GM06990 (cell line): Measurements from ENCODE around the gene GJD3.

Source experiments
- DNase-seq: peaks from one replicate; pipeline ENCODE4 v3.0.0-alpha.2; 2011; ENCODE audit not compliant: insufficient read length; ENCODE audit errors: extremely low read depth
- H3K27me3 ChIP-seq: replicated peaks from 2 replicates; pipeline ENCODE4 v1.6.0; 2011; ENCODE audit warnings: low read length; ENCODE audit not compliant: control insufficient read depth, insufficient read depth
- H3K36me3 ChIP-seq: 2 replicates; pipeline ENCODE4 v1.5.1; 2011; ENCODE audit warnings: low read length; ENCODE audit not compliant: control insufficient read depth, insufficient read depth
- H3K4me3 ChIP-seq: replicated peaks from 2 replicates; pipeline ENCODE4 v1.5.1; 2011; ENCODE audit warnings: low read depth, mild to moderate bottlenecking, control low read depth, low read length
- CTCF ChIP-seq: IDR thresholded peaks from 2 replicates; pipeline ENCODE4 v1.5.1; 2011; ENCODE audit warnings: low read length, control low read depth, mild to moderate bottlenecking, inconsistent platforms; ENCODE audit not compliant: insufficient read depth, poor library complexity, severe bottlenecking

The GJD3 gene

DNA sequence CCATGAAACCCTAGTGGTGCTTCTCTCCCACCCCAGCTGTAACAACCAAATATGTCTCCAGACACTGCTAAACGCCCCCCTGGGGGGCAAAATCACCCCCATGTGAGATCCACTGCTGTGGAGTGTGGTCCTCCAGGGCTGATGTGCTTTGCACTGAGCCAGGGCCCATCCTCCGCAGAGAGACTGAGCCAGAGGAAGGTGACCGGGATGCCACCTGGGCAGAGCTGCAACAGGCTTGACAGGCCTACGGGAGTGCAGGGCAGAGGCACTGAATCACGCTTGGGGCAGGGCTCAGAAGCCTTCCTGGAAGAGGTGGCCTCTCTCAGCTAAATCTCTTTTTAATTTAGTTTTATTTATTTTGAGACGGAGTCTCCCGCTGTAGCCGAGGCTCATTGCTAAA is 4.4 kb downstream of the GJD3 start:
- Histone ChIP-seq H3K4me3 (no peak overlapping the region), H3K27me3 (no peaks in the 10 kb centered on the region; the same call in 1 of the 2 replicates)
- TF ChIP-seq CTCF = no peak

DNA sequence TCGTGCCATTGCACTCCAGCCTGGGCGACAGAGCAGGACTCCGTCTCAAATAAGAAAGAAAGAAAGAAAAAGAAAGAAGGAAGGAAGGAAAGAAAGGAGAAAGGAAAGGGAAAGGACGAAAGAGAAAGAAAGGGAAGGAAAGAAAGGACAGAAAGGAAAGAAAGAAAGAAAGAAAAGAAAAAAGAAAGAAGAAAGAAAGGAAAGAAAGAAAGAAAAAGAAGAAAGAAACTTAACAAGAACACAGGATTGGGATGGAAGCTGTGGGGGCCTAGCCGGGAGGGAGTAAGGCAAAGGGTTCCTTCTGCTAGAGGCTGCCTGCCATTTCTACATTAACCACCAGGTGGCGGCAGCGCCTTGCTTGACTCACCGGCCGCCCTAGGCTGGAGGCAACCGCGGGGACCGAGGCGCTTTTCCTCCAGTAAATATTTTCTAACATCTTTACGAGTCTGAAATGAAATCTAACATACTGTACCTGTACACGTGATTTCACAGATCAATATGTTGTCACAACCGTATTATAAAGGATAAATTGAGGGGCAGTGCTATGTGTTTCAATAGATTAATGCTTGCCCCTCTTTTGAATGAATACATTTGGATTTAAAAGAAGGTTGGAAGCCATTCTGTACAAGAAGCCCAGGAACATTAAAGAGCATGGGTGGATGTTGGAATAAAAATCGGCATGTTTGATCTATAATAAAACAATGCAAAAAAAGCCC is 6.1 kb downstream of the GJD3 start:
- H3K4me3 ChIP-seq = no peak overlapping the region
- H3K36me3 ChIP-seq = peaks cover 15% of the 10 kb centered on the region
- no peak for DNase-seq
- TF ChIP-seq CTCF = peak; percentile 94
- H3K27me3 ChIP-seq = no peaks in the 10 kb centered on the region; the same call in 1 of the 2 replicates

More for the DNA sequence above, 4.4 kb downstream of the GJD3 start:
- peaks cover 10% of the 10 kb centered on the region for H3K36me3 ChIP-seq
- no peak for DNase-seq

- Histone ChIP-seq H3K27me3 (no peaks in the 10 kb centered on the region; the same call in 1 of the 2 replicates), H3K4me3 (no peak overlapping the region), H3K36me3 (peaks cover 20% of the 10 kb centered on the region)
- TF ChIP-seq CTCF = no peak
- no peak for DNase-seq
Measured at GRCh38 chr17:40356990-40357881, 7.3 kb downstream of the GJD3 start.

DNA sequence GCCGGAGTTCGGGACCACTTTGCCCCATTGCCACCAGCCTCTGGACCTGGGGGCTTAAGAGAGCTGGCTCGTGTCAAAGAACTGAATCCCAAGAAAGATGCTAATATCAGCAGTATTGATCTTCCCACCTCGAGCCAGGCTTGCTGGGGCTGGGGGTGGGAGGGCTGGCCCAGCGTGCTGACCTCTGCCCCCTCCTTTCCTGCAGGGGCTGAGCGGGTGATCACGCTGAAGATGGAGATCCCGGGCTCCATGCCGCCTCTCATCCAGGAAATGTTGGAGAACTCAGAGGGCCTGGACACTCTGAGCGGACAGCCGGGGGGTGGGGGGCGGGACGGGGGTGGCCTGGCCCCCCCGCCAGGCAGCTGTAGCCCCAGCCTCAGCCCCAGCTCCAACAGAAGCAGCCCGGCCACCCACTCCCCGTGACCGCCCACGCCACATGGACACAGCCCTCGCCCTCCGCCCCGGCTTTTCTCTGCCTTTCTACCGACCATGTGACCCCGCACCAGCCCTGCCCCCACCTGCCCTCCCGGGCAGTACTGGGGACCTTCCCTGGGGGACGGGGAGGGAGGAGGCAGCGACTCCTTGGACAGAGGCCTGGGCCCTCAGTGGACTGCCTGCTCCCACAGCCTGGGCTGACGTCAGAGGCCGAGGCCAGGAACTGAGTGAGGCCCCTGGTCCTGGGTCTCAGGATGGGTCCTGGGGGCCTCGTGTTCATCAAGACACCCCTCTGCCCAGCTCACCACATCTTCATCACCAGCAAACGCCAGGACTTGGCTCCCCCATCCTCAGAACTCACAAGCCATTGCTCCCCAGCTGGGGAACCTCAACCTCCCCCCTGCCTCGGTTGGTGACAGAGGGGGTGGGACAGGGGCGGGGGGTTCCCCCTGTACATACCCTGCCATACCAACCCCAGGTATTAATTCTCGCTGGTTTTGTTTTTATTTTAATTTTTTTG is 8.5 kb downstream of the GJD3 start:
- H3K36me3 ChIP-seq = peaks cover 26% of the 10 kb centered on the region

More for the DNA sequence above, 8.5 kb downstream of the GJD3 start:
- no peaks in the 10 kb centered on the region; the same call in 1 of the 2 replicates for H3K27me3 ChIP-seq
- DNase-seq = no peak
- no peak for TF ChIP-seq CTCF
- H3K4me3 ChIP-seq = no peak overlapping the region
